Kidney (tissue), 14 donors: ENCODE measurements around the gene NOTCH2. TPM values are rescaled to one million over a fixed set of nuclear protein-coding genes. Genes with fewer than 3 reads are reported as not detected.

Experiments
- DNase-seq, 5 donors: peaks; one replicate each; pipeline ENCODE4 v3.0.0-alpha.2; 2013 to 2020
- FAIRE-seq: peaks from 2 replicates; lab custom pipeline; 2012; peaks lifted over from hg19 to GRCh38; lab: Jason Lieb, UNC
- H3K27ac ChIP-seq, 2 donors: one replicate each; pipeline ENCODE4 v1.7.0; 2013; ENCODE audit warnings: low read depth in 2 of 2, low read length in 2 of 2, inconsistent platforms in 1 of 2
- H3K27me3 ChIP-seq: one replicate; pipeline ENCODE4 v1.7.1; 2013; ENCODE audit warnings: low read length, inconsistent platforms; ENCODE audit not compliant: control insufficient read depth, insufficient read depth
- H3K36me3 ChIP-seq, 3 donors: one replicate each; pipeline versions ENCODE4 v1.7.0 to v1.7.1; 2013; ENCODE audit warnings: low read length in 3 of 3, control low read depth in 1 of 3, inconsistent platforms in 1 of 3; ENCODE audit not compliant: insufficient read depth in 3 of 3, control insufficient read depth in 2 of 3
- H3K4me1 ChIP-seq, 3 donors: one replicate each; pipeline versions ENCODE4 v1.7.0 to v1.7.1; 2013; ENCODE audit warnings: low read length in 3 of 3, inconsistent platforms in 1 of 3, low read depth in 1 of 3; ENCODE audit not compliant: control insufficient read depth in 2 of 3, insufficient read depth in 2 of 3
- H3K4me3 ChIP-seq, 3 donors: one replicate each; pipeline versions ENCODE4 v1.7.0 to v1.8.1; 2013; ENCODE audit warnings: low read length in 3 of 3, control low read depth in 1 of 3, inconsistent platforms in 1 of 3
- H3K9ac ChIP-seq, 3 donors: one replicate each; pipeline versions ENCODE4 v1.7.0 to v1.7.1; 2013; ENCODE audit warnings: low read length in 3 of 3, control low read depth in 1 of 3, inconsistent platforms in 1 of 3
- H3K9me3 ChIP-seq, 3 donors: one replicate each; pipeline versions ENCODE4 v1.7.0 to v1.7.1; 2013; ENCODE audit warnings: low read length in 3 of 3, control low read depth in 1 of 3, inconsistent platforms in 1 of 3; ENCODE audit not compliant: control insufficient read depth in 2 of 3, insufficient read depth in 1 of 3
- intact Hi-C: fragments of 100-400 bp; cut with DNase I; formaldehyde crosslinking; loops from one replicate; pipeline ENCODE4 v1.11.1; 2022
- polyA plus RNA-seq: library from polyadenylated mRNA; stranded (reverse); fragments of 350-450 nt; fragmentation: Illumina TruSeq; extraction: RNeasy Lipid Tissue Mini Kit (QIAGEN cat#74804); gene quantifications from one replicate; pipeline ENCODE4 v1.2.3, GENCODE V29; 2014; ENCODE audit warnings: low read depth, low replicate concordance; ENCODE audit not compliant: insufficient read depth
- total RNA-seq: library from RNA; stranded (reverse); fragmentation: NEBNext Ultra II Directional; extraction: Animal tissue kit (Norgen Biotek cat#: 25700); gene quantifications from one replicate; pipeline ENCODE4 v1.2.1, GENCODE V29; 2021
- TF ChIP-seq, protein P1 (sequence below): IDR thresholded peaks from 3 replicates; pipeline ENCODE4 v1.5.1; 2012; ENCODE audit warnings: mild to moderate bottlenecking, moderate library complexity, borderline replicate concordance; ENCODE audit not compliant: insufficient read depth; ENCODE audit errors: extremely low read depth
- donor health status: control.
- donor health status: control.
- donor health status: control.
- donor health status: control.
- donor health status: control.
- donor health status: DM: yes; HTN: yes; CAD: no.
- donor health status: Normal renal cell carcinoma (clear cell type).

The NOTCH2 gene
- total and polyA plus RNA-seq, 2 donors from 2014 or later, result 4.9 to 113 TPM

DNA sequence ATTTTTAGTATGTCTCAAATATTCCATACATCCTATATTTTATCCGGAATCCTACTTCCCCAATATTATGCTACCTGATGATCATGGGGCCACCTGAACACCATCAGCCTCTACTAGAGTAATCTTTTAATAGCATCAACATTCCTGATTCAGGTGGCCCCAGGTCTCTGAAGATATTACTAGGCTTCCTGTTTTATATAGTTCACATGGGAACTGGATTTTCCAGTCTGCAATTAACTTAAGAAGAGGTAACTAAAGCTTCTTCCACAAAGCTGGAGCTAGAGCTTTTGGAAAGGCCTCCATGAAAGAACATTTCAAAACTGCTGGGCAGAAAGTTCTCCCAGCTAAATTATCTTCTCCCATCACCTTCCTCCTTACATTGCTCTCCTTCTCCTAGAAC, 100.9 kb downstream of the NOTCH2 start:
- TF ChIP-seq, protein P1, sequence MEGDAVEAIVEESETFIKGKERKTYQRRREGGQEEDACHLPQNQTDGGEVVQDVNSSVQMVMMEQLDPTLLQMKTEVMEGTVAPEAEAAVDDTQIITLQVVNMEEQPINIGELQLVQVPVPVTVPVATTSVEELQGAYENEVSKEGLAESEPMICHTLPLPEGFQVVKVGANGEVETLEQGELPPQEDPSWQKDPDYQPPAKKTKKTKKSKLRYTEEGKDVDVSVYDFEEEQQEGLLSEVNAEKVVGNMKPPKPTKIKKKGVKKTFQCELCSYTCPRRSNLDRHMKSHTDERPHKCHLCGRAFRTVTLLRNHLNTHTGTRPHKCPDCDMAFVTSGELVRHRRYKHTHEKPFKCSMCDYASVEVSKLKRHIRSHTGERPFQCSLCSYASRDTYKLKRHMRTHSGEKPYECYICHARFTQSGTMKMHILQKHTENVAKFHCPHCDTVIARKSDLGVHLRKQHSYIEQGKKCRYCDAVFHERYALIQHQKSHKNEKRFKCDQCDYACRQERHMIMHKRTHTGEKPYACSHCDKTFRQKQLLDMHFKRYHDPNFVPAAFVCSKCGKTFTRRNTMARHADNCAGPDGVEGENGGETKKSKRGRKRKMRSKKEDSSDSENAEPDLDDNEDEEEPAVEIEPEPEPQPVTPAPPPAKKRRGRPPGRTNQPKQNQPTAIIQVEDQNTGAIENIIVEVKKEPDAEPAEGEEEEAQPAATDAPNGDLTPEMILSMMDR, result no peak
- Histone ChIP-seq H3K36me3 (peaks cover 8 to 21% (median 14%) of the 10 kb centered on the region in 3 donors), H3K9ac (no peak overlapping the region), H3K4me1 (no peaks in the 10 kb centered on the region), H3K4me3 (no peak overlapping the region), H3K27ac (no peak overlapping the region), H3K27me3 (no peaks in the 10 kb centered on the region), H3K9me3 (no peaks in the 10 kb centered on the region)
- FAIRE-seq, result no peak
- intact Hi-C loops, result no loop called here
- DNase-seq, result no peak

GRCh38 chr1:119968068-119968492, 101.4 kb downstream of the NOTCH2 start:
- no peaks in the 10 kb centered on the region for H3K4me1 ChIP-seq
- H3K4me3 ChIP-seq, result no peak overlapping the region
- H3K9me3 ChIP-seq, result no peaks in the 10 kb centered on the region
- H3K9ac ChIP-seq, result no peak overlapping the region
- intact Hi-C loops, result no loop called here
- no peak for FAIRE-seq
- no peaks in the 10 kb centered on the region for H3K27me3 ChIP-seq
- peak in 4 of 5 donors; percentile 56 to 66 (median 61) for DNase-seq
- peaks cover 12 to 26% (median 14%) of the 10 kb centered on the region in 3 donors for H3K36me3 ChIP-seq
- TF ChIP-seq, protein P1, result peak; percentile 66
- no peak overlapping the region for H3K27ac ChIP-seq

DNA sequence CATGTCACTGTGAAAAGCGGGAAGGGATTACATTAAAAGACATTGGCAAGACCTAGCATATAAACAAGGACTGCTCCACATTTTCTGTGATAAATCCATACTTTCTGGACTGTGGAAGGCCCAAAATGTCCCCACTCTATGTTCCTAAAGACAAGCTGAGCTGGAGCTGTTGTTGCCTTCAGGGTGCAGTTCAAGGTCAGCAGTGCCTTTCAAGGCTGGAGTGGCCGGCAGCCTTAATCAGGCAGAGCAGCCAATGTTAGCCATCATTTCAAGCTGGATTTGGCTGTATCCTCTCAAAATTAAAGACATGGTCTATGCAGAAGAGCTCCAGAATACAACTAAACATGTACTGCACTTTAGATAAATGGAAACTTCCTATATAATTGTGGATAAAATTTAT, 102.8 kb downstream of the NOTCH2 start:
- intact Hi-C loops, result no loop called here
- H3K4me3 ChIP-seq, result no peak overlapping the region
- H3K9ac ChIP-seq, result no peak overlapping the region
- DNase-seq (no peak), FAIRE-seq (no peak)
- TF ChIP-seq, protein P1, result no peak
- no peak overlapping the region for H3K27ac ChIP-seq
- no peaks in the 10 kb centered on the region for H3K4me1 ChIP-seq
- no peaks in the 10 kb centered on the region for H3K9me3 ChIP-seq
- H3K36me3 ChIP-seq, result peaks cover 14 to 26% (median 18%) of the 10 kb centered on the region in 3 donors
- no peaks in the 10 kb centered on the region for H3K27me3 ChIP-seq

DNA sequence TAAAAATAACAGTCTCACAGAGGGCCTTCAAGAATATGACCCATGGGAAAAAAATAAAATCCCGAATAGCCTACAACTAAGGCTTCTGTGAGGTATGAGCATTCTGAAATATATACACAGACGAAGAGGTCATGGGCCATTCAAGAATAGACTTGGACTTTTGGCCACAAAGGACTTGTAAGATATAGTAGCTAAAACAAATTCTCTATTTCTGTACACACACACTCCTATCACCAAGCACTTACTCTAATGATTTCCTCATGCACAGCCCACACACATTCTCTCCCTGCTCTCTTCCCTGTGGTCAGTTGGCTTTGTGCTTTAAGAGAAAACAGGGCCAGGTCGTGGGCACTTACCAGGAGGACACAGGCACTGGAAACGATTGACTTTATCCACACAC, 103.4 kb downstream of the NOTCH2 start:
- Histone ChIP-seq H3K9ac (no peak overlapping the region), H3K27me3 (no peaks in the 10 kb centered on the region), H3K27ac (no peak overlapping the region), H3K4me3 (no peak overlapping the region), H3K36me3 (peaks cover 12 to 26% (median 18%) of the 10 kb centered on the region in 3 donors), H3K9me3 (no peaks in the 10 kb centered on the region), H3K4me1 (no peaks in the 10 kb centered on the region)
- DNase-seq (no peak), FAIRE-seq (no peak)
- TF ChIP-seq, protein P1, result no peak
- intact Hi-C loops, result no loop called here
